Testis (tissue), 3 donors: ENCODE data around the gene PIP4K2B. TPM values are rescaled to one million over a fixed set of nuclear protein-coding genes. Genes with fewer than 3 reads are reported as not detected.

Source experiments
- DNase-seq: peaks from one replicate; pipeline ENCODE4 v3.0.0-alpha.2; 2019
- H3K27ac ChIP-seq, 2 donors: fragments of 200-600 bp; sonication (generic); one replicate each; pipeline ENCODE4 v1.5.1; 2019
- H3K27me3 ChIP-seq: fragments of 200-600 bp; sonication (generic); one replicate; pipeline ENCODE4 v1.5.1; 2019
- H3K36me3 ChIP-seq: fragments of 200-600 bp; sonication (generic); one replicate; pipeline ENCODE4 v1.5.1; 2017; ENCODE audit warnings: low read depth; ENCODE audit errors: missing control alignments
- H3K4me1 ChIP-seq: fragments of 200-600 bp; sonication (generic); one replicate; pipeline ENCODE4 v1.5.1; 2019
- H3K4me3 ChIP-seq, 2 donors: fragments of 200-600 bp; sonication (generic); one replicate each; pipeline ENCODE4 v1.5.1; 2017 to 2019
- H3K9me3 ChIP-seq: fragments of 200-600 bp; sonication (generic); one replicate; pipeline ENCODE4 v1.5.1; 2017
- CTCF ChIP-seq, 3 experiments: fragments of 450-650 bp in 2 of 3; fragments of 200-600 bp in 1 of 3; sonication (generic) in 1 of 3; IDR thresholded peaks; one replicate each; pipeline ENCODE4 v1.5.1; 2016 to 2019; ENCODE audit warnings: antibody characterized with exemption in 3 of 3, mild to moderate bottlenecking in 2 of 3, moderate library complexity in 1 of 3
- POLR2A ChIP-seq: fragments of 450-650 bp; IDR thresholded peaks from one replicate; pipeline ENCODE4 v1.6.1; 2017; ENCODE audit warnings: antibody characterized with exemption, mild to moderate bottlenecking, moderate library complexity
- WGBS, 2 donors: methylation state at CpG; one replicate each; pipeline ENCODE4 v1.1.5; 2018; 5-methylcytosine and 5-hydroxymethylcytosine counted together
- intact Hi-C: fragments of 100-400 bp; cut with DNase I; formaldehyde crosslinking; loops from one replicate; pipeline ENCODE4 v1.15.1; 2023; ENCODE audit warnings: low total_unique reads
- polyA plus RNA-seq: library from polyadenylated mRNA; stranded (reverse); fragments of 350-450 nt; fragmentation: Illumina TruSeq; extraction: RNeasy Lipid Tissue Mini Kit (QIAGEN cat#74804); gene quantifications from one replicate; pipeline ENCODE4 v1.2.3, GENCODE V29; 2014; ENCODE audit warnings: low read depth, low replicate concordance; ENCODE audit not compliant: insufficient read depth
- total RNA-seq, 2 donors: library from RNA; depleted of rRNA; stranded (reverse); fragments of >200 nt; gene quantifications; one replicate each; pipeline ENCODE4 v1.2.3, GENCODE V29; 2016

Gene PIP4K2B
- total and polyA plus RNA-seq, 3 donors from 2014 or later: 34.8 to 56.7 (median 47.2) TPM

- no peaks in the 10 kb centered on the region for H3K27me3 ChIP-seq
- no peak for TF ChIP-seq POLR2A
- no peak for TF ChIP-seq CTCF (IDR thresholded peaks at IDR 0.05)
- H3K4me1 ChIP-seq: no peaks in the 10 kb centered on the region
- 91% methylated on average over 23 of the region's 23 CpGs for WGBS, 2 donors
- H3K27ac ChIP-seq: no peak overlapping the region
- intact Hi-C loops: no loop called here
- H3K9me3 ChIP-seq: no peaks in the 10 kb centered on the region
- no peaks in the 10 kb centered on the region for H3K36me3 ChIP-seq
- DNase-seq: no peak
- no peak overlapping the region for H3K4me3 ChIP-seq
Observed at GRCh38 chr17:38779965-38780752, 19.2 kb downstream of the PIP4K2B start.

DNA sequence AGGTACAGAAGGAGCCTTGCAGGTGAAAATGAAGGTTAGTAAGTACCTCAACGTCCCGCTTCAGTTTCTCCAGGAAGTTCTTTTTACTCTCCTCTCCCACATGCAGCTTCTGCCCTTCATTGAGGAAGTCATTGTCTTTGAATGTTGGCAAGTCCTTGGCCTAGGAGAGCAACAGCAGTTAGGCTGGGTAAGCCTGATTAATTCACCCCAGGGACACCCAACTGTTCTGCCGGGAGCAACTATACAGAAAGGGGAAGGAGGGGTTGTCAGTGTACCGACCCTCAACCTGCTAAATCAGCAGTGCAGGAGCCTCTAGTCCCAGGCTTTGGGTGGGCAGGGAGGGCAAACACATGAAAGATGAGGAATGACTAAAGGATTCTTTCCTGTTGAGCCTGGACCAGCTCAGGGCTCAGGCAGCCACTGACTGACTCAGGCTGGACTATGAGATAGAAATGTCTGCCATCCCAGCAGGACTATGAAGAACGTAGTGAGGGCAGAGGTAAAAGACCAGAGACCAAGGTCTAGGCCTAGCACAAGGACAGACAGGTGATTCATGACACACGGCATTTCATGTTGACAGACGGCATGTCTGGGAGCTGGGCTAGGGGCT, 21.6 kb downstream of the PIP4K2B start:
- Histone ChIP-seq H3K27me3 (no peaks in the 10 kb centered on the region), H3K36me3 (no peaks in the 10 kb centered on the region), H3K9me3 (no peaks in the 10 kb centered on the region), H3K27ac (no peak overlapping the region), H3K4me3 (no peak overlapping the region), H3K4me1 (no peaks in the 10 kb centered on the region)
- no peak for DNase-seq
- intact Hi-C loops: no loop called here
- TF ChIP-seq POLR2A (no peak), CTCF (IDR thresholded peaks at IDR 0.05) (no peak)
- WGBS, 2 donors: 85% methylated on average over 6 to 7 of the region's 7 CpGs

DNA sequence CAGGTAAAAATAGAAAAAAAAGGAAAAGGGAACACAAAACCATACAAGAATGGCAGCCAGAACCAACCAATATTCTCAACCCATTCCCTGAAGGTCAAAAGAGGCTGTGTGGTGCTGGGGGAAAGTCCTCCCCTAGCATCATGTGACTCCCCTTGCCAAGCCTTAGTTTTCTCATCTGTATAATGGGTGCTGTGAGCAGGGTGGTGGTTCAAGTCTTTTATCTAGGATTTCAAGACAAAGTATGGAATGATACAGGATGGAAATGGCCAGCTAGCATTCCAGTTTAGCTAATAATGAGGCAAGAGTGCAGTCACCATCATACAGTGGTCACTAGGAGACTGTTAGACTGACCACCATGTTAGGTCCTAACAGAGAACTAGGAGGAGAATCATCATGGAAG, 26.1 kb downstream of the PIP4K2B start:
- Histone ChIP-seq H3K9me3 (no peaks in the 10 kb centered on the region), H3K4me3 (no peak overlapping the region), H3K36me3 (no peaks in the 10 kb centered on the region), H3K27me3 (no peaks in the 10 kb centered on the region), H3K4me1 (no peaks in the 10 kb centered on the region), H3K27ac (no peak overlapping the region)
- no peak for DNase-seq
- TF ChIP-seq POLR2A: no peak
- no peak for TF ChIP-seq CTCF (IDR thresholded peaks at IDR 0.05)
- intact Hi-C loops: no loop called here

GRCh38 chr17:38768417-38768816, 30.9 kb downstream of the PIP4K2B start:
- Histone ChIP-seq H3K4me1 (no peaks in the 10 kb centered on the region), H3K27me3 (no peaks in the 10 kb centered on the region), H3K27ac (no peak overlapping the region), H3K36me3 (no peaks in the 10 kb centered on the region), H3K9me3 (no peaks in the 10 kb centered on the region), H3K4me3 (no peak overlapping the region)
- no peak for DNase-seq
- intact Hi-C loops: no loop called here
- WGBS, 2 donors: 50 to 58% methylated on average over 6 of the region's 6 CpGs
- TF ChIP-seq CTCF (IDR thresholded peaks at IDR 0.05): no peak
- TF ChIP-seq POLR2A: no peak

GRCh38 chr17:38766341-38766740, 33.0 kb downstream of the PIP4K2B start:
- H3K4me1 ChIP-seq: no peaks in the 10 kb centered on the region
- intact Hi-C loops: no loop called here
- 84 to 91% methylated on average over 5 of the region's 5 CpGs for WGBS, 2 donors
- no peaks in the 10 kb centered on the region for H3K9me3 ChIP-seq
- no peaks in the 10 kb centered on the region for H3K36me3 ChIP-seq
- no peak for DNase-seq
- H3K27ac ChIP-seq: no peak overlapping the region
- H3K27me3 ChIP-seq: no peaks in the 10 kb centered on the region
- H3K4me3 ChIP-seq: no peak overlapping the region
- TF ChIP-seq POLR2A (no peak), CTCF (IDR thresholded peaks at IDR 0.05) (no peak)
